H1 (cell line): ENCODE results near the gene PIGC.

Experiments used
- ATF2 ChIP-seq: IDR thresholded peaks from 2 replicates; pipeline ENCODE4 v1.6.1; 2012; ENCODE audit warnings: low read length, inconsistent platforms
- BRCA1 ChIP-seq: IDR thresholded peaks from 2 replicates; pipeline ENCODE4 v1.6.1; 2012; ENCODE audit warnings: low read depth, low read length, improper control_type of control experiment
- CBX5 ChIP-seq: fragments of 300-800, 300-1000 bp; sonication (generic); IDR thresholded peaks from 2 replicates; pipeline ENCODE4 v1.7.1; 2016; ENCODE audit warnings: antibody characterized with exemption, low read length, low read depth
- HDAC6 ChIP-seq: IDR thresholded peaks from one replicate; pipeline ENCODE4 v1.7.1; 2012; ENCODE audit warnings: low read depth, mild to moderate bottlenecking, inconsistent platforms, low read length, moderate library complexity
- KDM1A ChIP-seq: fragments of 200-600, 300-600 bp; sonication (generic); IDR thresholded peaks from 2 replicates; pipeline ENCODE4 v1.7.1; 2016; ENCODE audit warnings: mild to moderate bottlenecking, low read length, borderline replicate concordance
- PHF8 ChIP-seq: fragments of 200-600 bp; sonication (generic); conservative IDR thresholded peaks from 2 replicates; pipeline ENCODE4 v1.7.1; 2012; ENCODE audit warnings: low read depth, mild to moderate bottlenecking, inconsistent platforms, low read length, moderate library complexity
- POLR2A ChIP-seq, 2 experiments: IDR thresholded peaks; 1 replicate in 1 of 2; 2 replicates in 1 of 2; pipeline ENCODE4 v1.6.1; 2011; ENCODE audit warnings: low read depth in 2 of 2, low read length in 2 of 2, mild to moderate bottlenecking in 2 of 2; ENCODE audit errors: control extremely low read depth in 1 of 2
- POLR2AphosphoS5 ChIP-seq: IDR thresholded peaks from 2 replicates; pipeline ENCODE4 v1.6.1; 2011; ENCODE audit warnings: low read depth, low read length
- RAD21 ChIP-seq, 2 experiments: IDR thresholded peaks in 1 of 2; conservative IDR thresholded peaks in 1 of 2; 2 replicates each; pipeline ENCODE4 v1.6.1; 2011; ENCODE audit warnings: low read depth in 2 of 2, low read length in 2 of 2, improper control_type of control experiment in 1 of 2, inconsistent platforms in 1 of 2, mild to moderate bottlenecking in 1 of 2, moderate library complexity in 1 of 2
- SRF ChIP-seq: IDR thresholded peaks from 2 replicates; pipeline ENCODE4 v1.6.1; 2011; ENCODE audit warnings: mild to moderate bottlenecking, low read depth, low read length, moderate library complexity
- TAF1 ChIP-seq: IDR thresholded peaks from 2 replicates; pipeline ENCODE4 v1.6.1; 2011; ENCODE audit warnings: mild to moderate bottlenecking, low read depth, low read length
- TF ChIP-seq, protein P1 (sequence below), 3 experiments: IDR thresholded peaks; 1 replicate in 2 of 3; 2 replicates in 1 of 3; pipeline versions ENCODE4 v1.5.1 to v1.6.1; 2011; ENCODE audit warnings: low read length in 3 of 3, mild to moderate bottlenecking in 3 of 3, inconsistent platforms in 2 of 3, low read depth in 1 of 3, moderate library complexity in 1 of 3; ENCODE audit not compliant: insufficient read depth in 1 of 3; ENCODE audit errors: control extremely low read depth in 1 of 3
- TF ChIP-seq, protein P2 (sequence below): IDR thresholded peaks from 2 replicates; pipeline ENCODE4 v1.6.1; 2012; ENCODE audit warnings: inconsistent platforms

- TF ChIP-seq, protein P1, sequence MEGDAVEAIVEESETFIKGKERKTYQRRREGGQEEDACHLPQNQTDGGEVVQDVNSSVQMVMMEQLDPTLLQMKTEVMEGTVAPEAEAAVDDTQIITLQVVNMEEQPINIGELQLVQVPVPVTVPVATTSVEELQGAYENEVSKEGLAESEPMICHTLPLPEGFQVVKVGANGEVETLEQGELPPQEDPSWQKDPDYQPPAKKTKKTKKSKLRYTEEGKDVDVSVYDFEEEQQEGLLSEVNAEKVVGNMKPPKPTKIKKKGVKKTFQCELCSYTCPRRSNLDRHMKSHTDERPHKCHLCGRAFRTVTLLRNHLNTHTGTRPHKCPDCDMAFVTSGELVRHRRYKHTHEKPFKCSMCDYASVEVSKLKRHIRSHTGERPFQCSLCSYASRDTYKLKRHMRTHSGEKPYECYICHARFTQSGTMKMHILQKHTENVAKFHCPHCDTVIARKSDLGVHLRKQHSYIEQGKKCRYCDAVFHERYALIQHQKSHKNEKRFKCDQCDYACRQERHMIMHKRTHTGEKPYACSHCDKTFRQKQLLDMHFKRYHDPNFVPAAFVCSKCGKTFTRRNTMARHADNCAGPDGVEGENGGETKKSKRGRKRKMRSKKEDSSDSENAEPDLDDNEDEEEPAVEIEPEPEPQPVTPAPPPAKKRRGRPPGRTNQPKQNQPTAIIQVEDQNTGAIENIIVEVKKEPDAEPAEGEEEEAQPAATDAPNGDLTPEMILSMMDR (IDR thresholded peaks at IDR 0.05; ENCODE audit: control extremely low read depth in 1 of 3, insufficient read depth in 1 of 3, low read depth in 1 of 3, low read length in 3 of 3) = no peak
- TF ChIP-seq POLR2AphosphoS5 = no peak
- TF ChIP-seq POLR2A (IDR thresholded peaks at IDR 0.05; ENCODE audit: control extremely low read depth in 1 of 2, low read depth in 2 of 2, low read length in 2 of 2) = no peak
- TF ChIP-seq HDAC6 = no peak
- no peak for TF ChIP-seq CBX5
- no peak for TF ChIP-seq RAD21 (IDR thresholded peaks at IDR 0.05 in 1 of 2, conservative IDR thresholded peaks at IDR 0.05 in 1 of 2; ENCODE audit: low read depth in 2 of 2, low read length in 2 of 2)
- TF ChIP-seq, protein P2, sequence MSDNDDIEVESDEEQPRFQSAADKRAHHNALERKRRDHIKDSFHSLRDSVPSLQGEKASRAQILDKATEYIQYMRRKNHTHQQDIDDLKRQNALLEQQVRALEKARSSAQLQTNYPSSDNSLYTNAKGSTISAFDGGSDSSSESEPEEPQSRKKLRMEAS = no peak
- TF ChIP-seq PHF8 = no peak
- TF ChIP-seq KDM1A = no peak
- TF ChIP-seq ATF2 = no peak
- no peak for TF ChIP-seq SRF
- TF ChIP-seq BRCA1 = no peak
- TF ChIP-seq TAF1 = no peak
Observed at GRCh38 chr1:172427191-172427590, 16.7 kb downstream of the PIGC start.
